GM23338 (cell line): ENCODE data around the gene NHSL1. TPM values are rescaled to one million over a fixed set of nuclear protein-coding genes. Genes with fewer than 3 reads are reported as not detected.
A peak's percentile ranks its signal among the peaks of the same experiment; 100 is the strongest.

ENCODE experiments used
- ATAC-seq: fragments of 200-7000 bp; cut with Tn5 transposase; 3 replicates; pipeline ENCODE4 v1.9.1; 2020
- DNase-seq: peaks from one replicate; pipeline ENCODE4 v3.0.0-alpha.2; 2015; ENCODE audit warnings: low spot score
- H2AFZ ChIP-seq: fragments of 200-600 bp; sonication (generic); 2 replicates; pipeline ENCODE4 v1.8.0; 2016; ENCODE audit warnings: antibody characterized with exemption, mild to moderate bottlenecking, moderate library complexity
- H3F3A ChIP-seq: fragments of 200-600 bp; sonication (generic); replicated peaks from 2 replicates; pipeline ENCODE4 v1.8.0; 2017; ENCODE audit warnings: antibody characterized with exemption, mixed run types, low read depth
- H3K27ac ChIP-seq: fragments of 200-600 bp; sonication (generic); 2 replicates; pipeline ENCODE4 v1.6.1; 2016; ENCODE audit warnings: low read depth
- H3K27me3 ChIP-seq: fragments of 200-600 bp; sonication (generic); 2 replicates; pipeline ENCODE4 v1.8.0; 2016; ENCODE audit warnings: mild to moderate bottlenecking, mixed run types, moderate library complexity; ENCODE audit not compliant: insufficient read depth
- H3K36me3 ChIP-seq: fragments of 200-600 bp; sonication (generic); 2 replicates; pipeline ENCODE4 v1.8.0; 2016; ENCODE audit warnings: mild to moderate bottlenecking; ENCODE audit not compliant: insufficient read depth
- H3K4me1 ChIP-seq: fragments of 200-600 bp; sonication (generic); 2 replicates; pipeline ENCODE4 v1.8.0; 2016; ENCODE audit warnings: mild to moderate bottlenecking, moderate library complexity; ENCODE audit not compliant: insufficient read depth
- H3K4me2 ChIP-seq: fragments of 200-600 bp; sonication (generic); 2 replicates; pipeline ENCODE4 v1.7.1; 2017; ENCODE audit warnings: mixed run types
- H3K4me3 ChIP-seq: fragments of 200-600 bp; sonication (generic); 2 replicates; pipeline ENCODE4 v1.6.1; 2016; ENCODE audit warnings: mixed run types
- H3K79me2 ChIP-seq: fragments of 200-600 bp; sonication (generic); replicated peaks from 2 replicates; pipeline ENCODE4 v1.8.0; 2017; ENCODE audit warnings: mild to moderate bottlenecking; ENCODE audit not compliant: insufficient read depth
- H3K9me2 ChIP-seq: fragments of 200-600 bp; sonication (generic); 2 replicates; pipeline ENCODE4 v1.8.0; 2017; ENCODE audit not compliant: insufficient read depth
- H4K20me1 ChIP-seq: fragments of 200-600 bp; sonication (generic); replicated peaks from 2 replicates; pipeline ENCODE4 v1.8.0; 2017; ENCODE audit warnings: mild to moderate bottlenecking; ENCODE audit not compliant: insufficient read depth
- H3K27ac Mint-ChIP-seq: 2 replicates; pipeline ENCODE4 v1.8.0; 2020; ENCODE audit warnings: inconsistent platforms, mild to moderate bottlenecking, moderate library complexity, mixed read lengths
- H3K27me3 Mint-ChIP-seq: 3 replicates; pipeline ENCODE4 v1.8.0; 2022; ENCODE audit warnings: low read depth, mild to moderate bottlenecking, moderate library complexity, mixed read lengths, inconsistent platforms; ENCODE audit not compliant: insufficient read depth, poor library complexity
- H3K36me3 Mint-ChIP-seq: 3 replicates; pipeline ENCODE4 v1.8.0; 2021; ENCODE audit warnings: low read depth, mild to moderate bottlenecking, inconsistent platforms, moderate library complexity, mixed read lengths
- H3K4me1 Mint-ChIP-seq: 3 replicates; pipeline ENCODE4 v1.8.0; 2020; ENCODE audit warnings: mild to moderate bottlenecking, inconsistent platforms, mixed read lengths
- H3K4me3 Mint-ChIP-seq: 3 replicates; pipeline ENCODE4 v1.8.0; 2021; ENCODE audit warnings: moderate library complexity, mild to moderate bottlenecking, inconsistent platforms, mixed read lengths
- H3K9me3 Mint-ChIP-seq: 3 replicates; pipeline ENCODE4 v1.8.0; 2020; ENCODE audit warnings: moderate library complexity, mild to moderate bottlenecking, inconsistent platforms, mixed read lengths
- CREB1 ChIP-seq: fragments of 250-450 bp; sonication (Bioruptor Pico); IDR thresholded peaks from 2 replicates; pipeline ENCODE4 v1.5.0; 2020; ENCODE audit warnings: low read depth, mild to moderate bottlenecking, moderate library complexity
- EZH2 ChIP-seq: fragments of 200-600 bp; sonication (generic); IDR thresholded peaks from one replicate; pipeline ENCODE4 v1.8.0; 2017; ENCODE audit warnings: antibody characterized with exemption, mild to moderate bottlenecking, low read depth; ENCODE audit not compliant: unreplicated experiment
- EZH2phosphoT487 ChIP-seq: fragments of 200-600 bp; sonication (generic); IDR thresholded peaks from one replicate; pipeline ENCODE4 v1.8.1; 2018; ENCODE audit warnings: antibody characterized with exemption; ENCODE audit not compliant: unreplicated experiment
- JUNB ChIP-seq: IDR thresholded peaks from one replicate; pipeline ENCODE4 v1.6.1; 2016; ENCODE audit warnings: antibody characterized with exemption; ENCODE audit not compliant: unreplicated experiment
- NANOG ChIP-seq: IDR thresholded peaks from 2 replicates; pipeline ENCODE4 v1.6.1; 2016; ENCODE audit warnings: antibody characterized with exemption, borderline replicate concordance
- POLR2AphosphoS5 ChIP-seq: IDR thresholded peaks from 2 replicates; pipeline ENCODE4 v1.6.1; 2016; ENCODE audit warnings: antibody characterized with exemption, low read depth
- STAT1 ChIP-seq: IDR thresholded peaks from one replicate; pipeline ENCODE4 v1.6.1; 2016; ENCODE audit warnings: antibody characterized with exemption; ENCODE audit not compliant: unreplicated experiment
- ZNF114 ChIP-seq: fragments of 250-450 bp; sonication (Bioruptor Pico); IDR thresholded peaks from 2 replicates; pipeline ENCODE4 v1.5.0; 2020; ENCODE audit warnings: mild to moderate bottlenecking, moderate library complexity
- ZNF331 ChIP-seq: fragments of 250-450 bp; sonication (Bioruptor Pico); IDR thresholded peaks from 2 replicates; pipeline ENCODE4 v1.5.0; 2020; ENCODE audit warnings: low read depth, mild to moderate bottlenecking, moderate library complexity
- polyA plus RNA-seq: library from polyadenylated mRNA; unstranded; fragments of >200 nt; fragmentation: Nextera tagmentation; extraction: Ambion mirVana; gene quantifications from 2 replicates; pipeline ENCODE4 v1.2.1, GENCODE V29; 2016
- total RNA-seq: library from RNA; depleted of rRNA; stranded (reverse); fragments of >200 nt; shearing (Covaris generic); gene quantifications from 2 replicates; pipeline ENCODE4 v1.2.3, GENCODE V29; 2014
- TF ChIP-seq, protein P1 (sequence below), 2 experiments: fragments of 200-600 bp in 1 of 2; sonication (generic) in 1 of 2; conservative IDR thresholded peaks; 2 replicates each; pipeline versions ENCODE4 v1.5.1 to v1.6.1; 2016 to 2017; ENCODE audit warnings: antibody characterized with exemption in 2 of 2, low read depth in 2 of 2, mild to moderate bottlenecking in 2 of 2, moderate library complexity in 1 of 2
- TF ChIP-seq, protein P2 (sequence below): fragments of 250-450 bp; sonication (Bioruptor Pico); IDR thresholded peaks from 2 replicates; pipeline ENCODE4 v1.5.0; 2020; ENCODE audit warnings: mild to moderate bottlenecking, moderate library complexity
- TF ChIP-seq, protein P3 (sequence below): IDR thresholded peaks from 2 replicates; pipeline ENCODE4 v1.6.1; 2016; ENCODE audit warnings: antibody characterized with exemption
- TF ChIP-seq, protein P4 (sequence below): IDR thresholded peaks from one replicate; pipeline ENCODE4 v1.6.1; 2018; ENCODE audit warnings: antibody characterized with exemption; ENCODE audit not compliant: unreplicated experiment

The NHSL1 gene
- total and polyA plus RNA-seq, 2 experiments from 2014 or later, result 11.2 to 24.5 TPM

DNA sequence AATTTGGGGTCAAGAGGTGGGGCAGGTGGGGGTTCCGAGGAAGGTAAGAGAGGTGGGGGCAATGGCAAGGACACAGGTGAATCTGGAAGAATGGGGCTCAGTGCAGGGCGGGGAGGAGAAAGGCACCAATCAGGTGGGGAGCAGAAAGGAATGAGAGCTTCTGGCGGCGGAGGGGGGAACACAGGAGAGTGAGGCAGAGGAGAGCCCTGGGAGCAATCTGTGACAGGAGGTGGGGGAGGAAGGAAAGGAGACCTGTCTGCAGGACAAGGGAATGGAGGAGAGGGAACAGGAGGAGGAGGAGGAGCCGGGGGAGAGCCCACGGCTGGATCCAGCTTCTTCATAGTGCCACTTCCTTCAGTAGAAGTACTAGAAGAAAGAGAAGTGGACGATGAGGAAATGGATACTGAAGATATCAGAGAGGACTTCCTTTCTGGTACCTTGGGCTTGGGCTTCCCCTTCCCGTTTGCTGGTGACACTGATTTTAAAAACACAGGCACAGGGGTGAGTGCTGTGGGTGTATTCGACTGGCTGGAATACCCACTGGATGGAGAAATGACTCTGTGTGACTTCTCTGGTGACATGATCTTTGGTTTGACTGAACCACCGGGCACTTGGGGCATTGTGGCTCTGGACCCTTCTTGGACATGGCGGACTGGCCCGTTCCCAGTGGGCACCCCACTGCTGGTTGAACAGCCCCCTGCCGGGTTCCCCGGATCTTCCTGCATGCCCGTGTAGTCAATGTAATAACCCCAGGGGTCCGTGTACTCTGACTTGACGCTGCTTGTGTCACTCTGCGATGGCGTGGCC is 67.8 kb downstream of the NHSL1 start:
- Mint-ChIP-seq H3K9me3 (no peaks in the 10 kb centered on the region), H3K27ac (peak overlapping the region; percentile 47; the same call in 1 of the 2 replicates), H3K4me3 (no peak overlapping the region; the same call in 2 of the 3 replicates), H3K4me1 (peaks cover 19% of the 10 kb centered on the region), H3K27me3 (peaks cover 2% of the 10 kb centered on the region), H3K36me3 (peaks cover 8% of the 10 kb centered on the region; the same call in 1 of the 3 replicates)
- no peak overlapping the region for H3K4me2 ChIP-seq
- no peak overlapping the region for H3K4me3 ChIP-seq
- 0 out of 2 replicates have a peak, but pooled peaks cover 7% of the 10 kb centered on the region for H3F3A ChIP-seq
- H3K9me2 ChIP-seq, result no peaks in the 10 kb centered on the region; the same call in 1 of the 2 replicates
- H3K27ac ChIP-seq, result no peak overlapping the region
- H2AFZ ChIP-seq, result no peak overlapping the region
- no peaks in the 10 kb centered on the region for H3K27me3 ChIP-seq
- no peaks in the 10 kb centered on the region for H3K36me3 ChIP-seq
- ATAC-seq (peak; percentile 27), DNase-seq (no peak)
- no peaks in the 10 kb centered on the region for H3K79me2 ChIP-seq
- TF ChIP-seq, protein P1, sequence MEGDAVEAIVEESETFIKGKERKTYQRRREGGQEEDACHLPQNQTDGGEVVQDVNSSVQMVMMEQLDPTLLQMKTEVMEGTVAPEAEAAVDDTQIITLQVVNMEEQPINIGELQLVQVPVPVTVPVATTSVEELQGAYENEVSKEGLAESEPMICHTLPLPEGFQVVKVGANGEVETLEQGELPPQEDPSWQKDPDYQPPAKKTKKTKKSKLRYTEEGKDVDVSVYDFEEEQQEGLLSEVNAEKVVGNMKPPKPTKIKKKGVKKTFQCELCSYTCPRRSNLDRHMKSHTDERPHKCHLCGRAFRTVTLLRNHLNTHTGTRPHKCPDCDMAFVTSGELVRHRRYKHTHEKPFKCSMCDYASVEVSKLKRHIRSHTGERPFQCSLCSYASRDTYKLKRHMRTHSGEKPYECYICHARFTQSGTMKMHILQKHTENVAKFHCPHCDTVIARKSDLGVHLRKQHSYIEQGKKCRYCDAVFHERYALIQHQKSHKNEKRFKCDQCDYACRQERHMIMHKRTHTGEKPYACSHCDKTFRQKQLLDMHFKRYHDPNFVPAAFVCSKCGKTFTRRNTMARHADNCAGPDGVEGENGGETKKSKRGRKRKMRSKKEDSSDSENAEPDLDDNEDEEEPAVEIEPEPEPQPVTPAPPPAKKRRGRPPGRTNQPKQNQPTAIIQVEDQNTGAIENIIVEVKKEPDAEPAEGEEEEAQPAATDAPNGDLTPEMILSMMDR (conservative IDR thresholded peaks at IDR 0.05; ENCODE audit: low read depth in 2 of 2), result no peak
- TF ChIP-seq ZNF114 (CRISPR knock-in tag), result no peak
- no peak for TF ChIP-seq JUNB
- TF ChIP-seq CREB1, result no peak
- TF ChIP-seq EZH2, result no peak
- TF ChIP-seq, protein P2, sequence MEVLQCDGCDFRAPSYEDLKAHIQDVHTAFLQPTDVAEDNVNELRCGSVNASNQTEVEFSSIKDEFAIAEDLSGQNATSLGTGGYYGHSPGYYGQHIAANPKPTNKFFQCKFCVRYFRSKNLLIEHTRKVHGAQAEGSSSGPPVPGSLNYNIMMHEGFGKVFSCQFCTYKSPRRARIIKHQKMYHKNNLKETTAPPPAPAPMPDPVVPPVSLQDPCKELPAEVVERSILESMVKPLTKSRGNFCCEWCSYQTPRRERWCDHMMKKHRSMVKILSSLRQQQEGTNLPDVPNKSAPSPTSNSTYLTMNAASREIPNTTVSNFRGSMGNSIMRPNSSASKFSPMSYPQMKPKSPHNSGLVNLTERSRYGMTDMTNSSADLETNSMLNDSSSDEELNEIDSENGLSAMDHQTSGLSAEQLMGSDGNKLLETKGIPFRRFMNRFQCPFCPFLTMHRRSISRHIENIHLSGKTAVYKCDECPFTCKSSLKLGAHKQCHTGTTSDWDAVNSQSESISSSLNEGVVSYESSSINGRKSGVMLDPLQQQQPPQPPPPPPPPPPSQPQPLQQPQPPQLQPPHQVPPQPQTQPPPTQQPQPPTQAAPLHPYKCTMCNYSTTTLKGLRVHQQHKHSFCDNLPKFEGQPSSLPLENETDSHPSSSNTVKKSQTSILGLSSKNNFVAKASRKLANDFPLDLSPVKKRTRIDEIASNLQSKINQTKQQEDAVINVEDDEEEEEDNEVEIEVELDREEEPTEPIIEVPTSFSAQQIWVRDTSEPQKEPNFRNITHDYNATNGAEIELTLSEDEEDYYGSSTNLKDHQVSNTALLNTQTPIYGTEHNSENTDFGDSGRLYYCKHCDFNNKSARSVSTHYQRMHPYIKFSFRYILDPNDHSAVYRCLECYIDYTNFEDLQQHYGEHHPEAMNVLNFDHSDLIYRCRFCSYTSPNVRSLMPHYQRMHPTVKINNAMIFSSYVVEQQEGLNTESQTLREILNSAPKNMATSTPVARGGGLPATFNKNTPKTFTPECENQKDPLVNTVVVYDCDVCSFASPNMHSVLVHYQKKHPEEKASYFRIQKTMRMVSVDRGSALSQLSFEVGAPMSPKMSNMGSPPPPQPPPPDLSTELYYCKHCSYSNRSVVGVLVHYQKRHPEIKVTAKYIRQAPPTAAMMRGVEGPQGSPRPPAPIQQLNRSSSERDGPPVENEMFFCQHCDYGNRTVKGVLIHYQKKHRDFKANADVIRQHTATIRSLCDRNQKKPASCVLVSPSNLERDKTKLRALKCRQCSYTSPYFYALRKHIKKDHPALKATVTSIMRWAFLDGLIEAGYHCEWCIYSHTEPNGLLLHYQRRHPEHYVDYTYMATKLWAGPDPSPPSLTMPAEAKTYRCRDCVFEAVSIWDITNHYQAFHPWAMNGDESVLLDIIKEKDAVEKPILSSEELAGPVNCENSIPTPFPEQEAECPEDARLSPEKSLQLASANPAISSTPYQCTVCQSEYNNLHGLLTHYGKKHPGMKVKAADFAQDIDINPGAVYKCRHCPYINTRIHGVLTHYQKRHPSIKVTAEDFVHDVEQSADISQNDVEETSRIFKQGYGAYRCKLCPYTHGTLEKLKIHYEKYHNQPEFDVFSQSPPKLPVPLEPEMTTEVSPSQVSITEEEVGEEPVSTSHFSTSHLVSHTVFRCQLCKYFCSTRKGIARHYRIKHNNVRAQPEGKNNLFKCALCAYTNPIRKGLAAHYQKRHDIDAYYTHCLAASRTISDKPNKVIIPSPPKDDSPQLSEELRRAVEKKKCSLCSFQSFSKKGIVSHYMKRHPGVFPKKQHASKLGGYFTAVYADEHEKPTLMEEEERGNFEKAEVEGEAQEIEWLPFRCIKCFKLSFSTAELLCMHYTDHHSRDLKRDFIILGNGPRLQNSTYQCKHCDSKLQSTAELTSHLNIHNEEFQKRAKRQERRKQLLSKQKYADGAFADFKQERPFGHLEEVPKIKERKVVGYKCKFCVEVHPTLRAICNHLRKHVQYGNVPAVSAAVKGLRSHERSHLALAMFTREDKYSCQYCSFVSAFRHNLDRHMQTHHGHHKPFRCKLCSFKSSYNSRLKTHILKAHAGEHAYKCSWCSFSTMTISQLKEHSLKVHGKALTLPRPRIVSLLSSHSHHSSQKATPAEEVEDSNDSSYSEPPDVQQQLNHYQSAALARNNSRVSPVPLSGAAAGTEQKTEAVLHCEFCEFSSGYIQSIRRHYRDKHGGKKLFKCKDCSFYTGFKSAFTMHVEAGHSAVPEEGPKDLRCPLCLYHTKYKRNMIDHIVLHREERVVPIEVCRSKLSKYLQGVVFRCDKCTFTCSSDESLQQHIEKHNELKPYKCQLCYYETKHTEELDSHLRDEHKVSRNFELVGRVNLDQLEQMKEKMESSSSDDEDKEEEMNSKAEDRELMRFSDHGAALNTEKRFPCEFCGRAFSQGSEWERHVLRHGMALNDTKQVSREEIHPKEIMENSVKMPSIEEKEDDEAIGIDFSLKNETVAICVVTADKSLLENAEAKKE (CRISPR knock-in tag), result no peak
- no peak for TF ChIP-seq ZNF331
- no peak for TF ChIP-seq EZH2phosphoT487
- TF ChIP-seq, protein P3, sequence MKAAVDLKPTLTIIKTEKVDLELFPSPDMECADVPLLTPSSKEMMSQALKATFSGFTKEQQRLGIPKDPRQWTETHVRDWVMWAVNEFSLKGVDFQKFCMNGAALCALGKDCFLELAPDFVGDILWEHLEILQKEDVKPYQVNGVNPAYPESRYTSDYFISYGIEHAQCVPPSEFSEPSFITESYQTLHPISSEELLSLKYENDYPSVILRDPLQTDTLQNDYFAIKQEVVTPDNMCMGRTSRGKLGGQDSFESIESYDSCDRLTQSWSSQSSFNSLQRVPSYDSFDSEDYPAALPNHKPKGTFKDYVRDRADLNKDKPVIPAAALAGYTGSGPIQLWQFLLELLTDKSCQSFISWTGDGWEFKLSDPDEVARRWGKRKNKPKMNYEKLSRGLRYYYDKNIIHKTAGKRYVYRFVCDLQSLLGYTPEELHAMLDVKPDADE, result no peak
- TF ChIP-seq, protein P4, sequence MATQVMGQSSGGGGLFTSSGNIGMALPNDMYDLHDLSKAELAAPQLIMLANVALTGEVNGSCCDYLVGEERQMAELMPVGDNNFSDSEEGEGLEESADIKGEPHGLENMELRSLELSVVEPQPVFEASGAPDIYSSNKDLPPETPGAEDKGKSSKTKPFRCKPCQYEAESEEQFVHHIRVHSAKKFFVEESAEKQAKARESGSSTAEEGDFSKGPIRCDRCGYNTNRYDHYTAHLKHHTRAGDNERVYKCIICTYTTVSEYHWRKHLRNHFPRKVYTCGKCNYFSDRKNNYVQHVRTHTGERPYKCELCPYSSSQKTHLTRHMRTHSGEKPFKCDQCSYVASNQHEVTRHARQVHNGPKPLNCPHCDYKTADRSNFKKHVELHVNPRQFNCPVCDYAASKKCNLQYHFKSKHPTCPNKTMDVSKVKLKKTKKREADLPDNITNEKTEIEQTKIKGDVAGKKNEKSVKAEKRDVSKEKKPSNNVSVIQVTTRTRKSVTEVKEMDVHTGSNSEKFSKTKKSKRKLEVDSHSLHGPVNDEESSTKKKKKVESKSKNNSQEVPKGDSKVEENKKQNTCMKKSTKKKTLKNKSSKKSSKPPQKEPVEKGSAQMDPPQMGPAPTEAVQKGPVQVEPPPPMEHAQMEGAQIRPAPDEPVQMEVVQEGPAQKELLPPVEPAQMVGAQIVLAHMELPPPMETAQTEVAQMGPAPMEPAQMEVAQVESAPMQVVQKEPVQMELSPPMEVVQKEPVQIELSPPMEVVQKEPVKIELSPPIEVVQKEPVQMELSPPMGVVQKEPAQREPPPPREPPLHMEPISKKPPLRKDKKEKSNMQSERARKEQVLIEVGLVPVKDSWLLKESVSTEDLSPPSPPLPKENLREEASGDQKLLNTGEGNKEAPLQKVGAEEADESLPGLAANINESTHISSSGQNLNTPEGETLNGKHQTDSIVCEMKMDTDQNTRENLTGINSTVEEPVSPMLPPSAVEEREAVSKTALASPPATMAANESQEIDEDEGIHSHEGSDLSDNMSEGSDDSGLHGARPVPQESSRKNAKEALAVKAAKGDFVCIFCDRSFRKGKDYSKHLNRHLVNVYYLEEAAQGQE, result no peak
- TF ChIP-seq POLR2AphosphoS5, result no peak
- no peak for TF ChIP-seq STAT1
- TF ChIP-seq NANOG, result no peak
- no peaks in the 10 kb centered on the region for H4K20me1 ChIP-seq
- H3K4me1 ChIP-seq, result no peaks in the 10 kb centered on the region
